Neural progenitor cell (in vitro differentiated cells): Measurements from ENCODE around the gene NKG7. TPM values are rescaled to one million over a fixed set of nuclear protein-coding genes. Genes with fewer than 3 reads are reported as not detected.

Experiments used
- DNase-seq: peaks from one replicate; pipeline ENCODE4 v3.0.0-alpha.2; 2016; ENCODE audit warnings: low spot score
- H2AFZ ChIP-seq: fragments of 200-600 bp; sonication (generic); replicated peaks from 2 replicates; pipeline ENCODE4 v1.6.1; 2016; ENCODE audit warnings: antibody characterized with exemption
- H3F3A ChIP-seq: fragments of 200-600 bp; sonication (generic); 2 replicates; pipeline ENCODE4 v1.6.1; 2016; ENCODE audit warnings: antibody characterized with exemption, low read depth
- H3K27ac ChIP-seq: fragments of 200-600 bp; sonication (generic); 2 replicates; pipeline ENCODE4 v1.5.1; 2016; ENCODE audit warnings: mild to moderate bottlenecking
- H3K27me3 ChIP-seq: fragments of 200-600 bp; sonication (generic); 2 replicates; pipeline ENCODE4 v1.6.1; 2016; ENCODE audit warnings: mild to moderate bottlenecking, moderate library complexity
- H3K36me3 ChIP-seq: fragments of 200-600 bp; sonication (generic); 2 replicates; pipeline ENCODE4 v1.5.1; 2016
- H3K4me1 ChIP-seq: fragments of 200-600 bp; sonication (generic); 2 replicates; pipeline ENCODE4 v1.6.1; 2016; ENCODE audit warnings: mixed run types
- H3K4me2 ChIP-seq: fragments of 200-600 bp; sonication (generic); 2 replicates; pipeline ENCODE4 v1.6.1; 2016
- H3K4me3 ChIP-seq: fragments of 200-600 bp; sonication (generic); 2 replicates; pipeline ENCODE4 v1.5.1; 2016
- H3K79me2 ChIP-seq: fragments of 200-600 bp; sonication (generic); 2 replicates; pipeline ENCODE4 v1.6.1; 2016; ENCODE audit warnings: low read depth
- H3K9ac ChIP-seq: fragments of 200-600 bp; sonication (generic); 2 replicates; pipeline ENCODE4 v1.6.1; 2016
- H3K9me3 ChIP-seq: fragments of 200-600 bp; sonication (generic); 2 replicates; pipeline ENCODE4 v1.5.1; 2016; ENCODE audit warnings: low read depth
- H4K20me1 ChIP-seq: fragments of 200-600 bp; sonication (generic); 2 replicates; pipeline ENCODE4 v1.6.1; 2016; ENCODE audit warnings: low read depth
- H3K27ac Mint-ChIP-seq: 3 replicates; pipeline ENCODE4 v1.8.0; 2021; ENCODE audit warnings: mixed read lengths
- H3K27me3 Mint-ChIP-seq: 2 replicates; pipeline ENCODE4 v1.8.0; 2022; ENCODE audit warnings: low read depth, mild to moderate bottlenecking, inconsistent platforms, moderate library complexity, mixed read lengths; ENCODE audit not compliant: insufficient read depth
- H3K36me3 Mint-ChIP-seq: 3 replicates; pipeline ENCODE4 v1.8.0; 2021; ENCODE audit warnings: mixed read lengths
- H3K4me1 Mint-ChIP-seq: 3 replicates; pipeline ENCODE4 v1.8.0; 2021; ENCODE audit warnings: mixed read lengths
- H3K4me3 Mint-ChIP-seq: 3 replicates; pipeline ENCODE4 v1.8.0; 2021; ENCODE audit warnings: mild to moderate bottlenecking, moderate library complexity, mixed read lengths
- H3K9me3 Mint-ChIP-seq: 3 replicates; pipeline ENCODE4 v1.8.0; 2020; ENCODE audit warnings: mixed read lengths
- CTCF ChIP-seq: fragments of 200-600 bp; sonication (generic); IDR thresholded peaks from 2 replicates; pipeline ENCODE4 v1.5.1; 2017; ENCODE audit warnings: antibody characterized with exemption, mild to moderate bottlenecking
- EZH2 ChIP-seq: fragments of 200-600 bp; sonication (generic); IDR thresholded peaks from 2 replicates; pipeline ENCODE4 v1.6.1; 2017; ENCODE audit warnings: antibody characterized with exemption, mild to moderate bottlenecking, moderate library complexity
- EZH2phosphoT487 ChIP-seq: fragments of 200-600 bp; sonication (generic); IDR thresholded peaks from 2 replicates; pipeline ENCODE4 v1.6.1; 2017; ENCODE audit warnings: antibody characterized with exemption
- total RNA-seq: library from RNA; depleted of rRNA; stranded (reverse); fragments of >200 nt; gene quantifications from 2 replicates; pipeline ENCODE4 v1.2.3, GENCODE V29; 2015; ENCODE audit warnings: low replicate concordance

The NKG7 gene
- total RNA-seq, 1 donor from 2014 or later = not detected

- Histone ChIP-seq H3K9ac (no peak overlapping the region), H3K79me2 (no peaks in the 10 kb centered on the region), H3K4me1 (peaks cover under 1% of the 10 kb centered on the region), H3F3A (no peaks in the 10 kb centered on the region), H3K27me3 (no peaks in the 10 kb centered on the region), H3K36me3 (no peaks in the 10 kb centered on the region), H3K4me3 (no peak overlapping the region), H3K4me2 (no peak overlapping the region), H3K9me3 (no peaks in the 10 kb centered on the region), H2AFZ (no peak overlapping the region), H3K27ac (no peak overlapping the region), H4K20me1 (no peaks in the 10 kb centered on the region)
- H3K4me1 Mint-ChIP-seq = peaks cover 2% of the 10 kb centered on the region
- no peaks in the 10 kb centered on the region for H3K36me3 Mint-ChIP-seq
- DNase-seq = no peak
- H3K27me3 Mint-ChIP-seq = peaks cover 7% of the 10 kb centered on the region
- no peak overlapping the region for H3K4me3 Mint-ChIP-seq
- no peak overlapping the region for H3K27ac Mint-ChIP-seq
- H3K9me3 Mint-ChIP-seq = peaks cover 9% of the 10 kb centered on the region
- TF ChIP-seq CTCF = no peak
These were observed 9.6 kb upstream of the NKG7 start for GRCh38 chr19:51382004-51382403.

GRCh38 chr19:51380379-51380778 is 7.9 kb upstream of the NKG7 start:
- Histone ChIP-seq H2AFZ (no peak overlapping the region), H3K27ac (no peak overlapping the region)

GRCh38 chr19:51377422-51377821 is 5.0 kb upstream of the NKG7 start:
- H3K79me2 ChIP-seq = no peaks in the 10 kb centered on the region
- no peaks in the 10 kb centered on the region for H3K36me3 ChIP-seq
- H3K4me3 Mint-ChIP-seq = no peak overlapping the region
- H3K27me3 ChIP-seq = no peaks in the 10 kb centered on the region
- H3K27ac ChIP-seq = no peak overlapping the region
- H3K9ac ChIP-seq = no peak overlapping the region
- H3K9me3 Mint-ChIP-seq = peaks cover 6% of the 10 kb centered on the region
- no peak overlapping the region for H3K27ac Mint-ChIP-seq
- no peaks in the 10 kb centered on the region for H3K36me3 Mint-ChIP-seq
- no peak for DNase-seq
- H3K4me3 ChIP-seq = no peak overlapping the region
- H2AFZ ChIP-seq = no peak overlapping the region
- no peaks in the 10 kb centered on the region for H3F3A ChIP-seq
- H3K27me3 Mint-ChIP-seq = peaks cover 9% of the 10 kb centered on the region
- H3K4me2 ChIP-seq = no peak overlapping the region
- H3K4me1 Mint-ChIP-seq = no peaks in the 10 kb centered on the region
- H4K20me1 ChIP-seq = no peaks in the 10 kb centered on the region
- no peaks in the 10 kb centered on the region for H3K4me1 ChIP-seq
- no peaks in the 10 kb centered on the region for H3K9me3 ChIP-seq
- no peak for TF ChIP-seq EZH2phosphoT487
- TF ChIP-seq EZH2 = no peak
- TF ChIP-seq CTCF = no peak

More at GRCh38 chr19:51380379-51380778, 7.9 kb upstream of the NKG7 start:
- H3K4me3 ChIP-seq = no peak overlapping the region
- no peak overlapping the region for H3K9ac ChIP-seq
- H3K4me3 Mint-ChIP-seq = no peak overlapping the region
- no peaks in the 10 kb centered on the region for H3K27me3 ChIP-seq
- H3K9me3 ChIP-seq = no peaks in the 10 kb centered on the region
- no peaks in the 10 kb centered on the region for H3K4me1 Mint-ChIP-seq
- peaks cover 9% of the 10 kb centered on the region for H3K9me3 Mint-ChIP-seq
- no peaks in the 10 kb centered on the region for H3F3A ChIP-seq
- TF ChIP-seq CTCF (no peak), EZH2phosphoT487 (no peak), EZH2 (no peak)
- H3K36me3 Mint-ChIP-seq = no peaks in the 10 kb centered on the region
- H3K27me3 Mint-ChIP-seq = peaks cover 8% of the 10 kb centered on the region
- H4K20me1 ChIP-seq = no peaks in the 10 kb centered on the region
- DNase-seq = no peak
- no peak overlapping the region for H3K4me2 ChIP-seq
- H3K4me1 ChIP-seq = no peaks in the 10 kb centered on the region
- H3K36me3 ChIP-seq = no peaks in the 10 kb centered on the region
- H3K79me2 ChIP-seq = no peaks in the 10 kb centered on the region
- H3K27ac Mint-ChIP-seq = no peak overlapping the region
